TTC549 (cell line): ENCODE data around the gene CDC20.
"Not testable (repeated sequence)": the region's sequence is repeated elsewhere in the genome, so short reads cannot be mapped to it uniquely, and the experiment has no call there.

Source experiments
- FAIRE-seq: peaks from 2 replicates; lab custom pipeline; 2012; peaks lifted over from hg19 to GRCh38; lab: Jason Lieb, UNC

Gene CDC20

DNA sequence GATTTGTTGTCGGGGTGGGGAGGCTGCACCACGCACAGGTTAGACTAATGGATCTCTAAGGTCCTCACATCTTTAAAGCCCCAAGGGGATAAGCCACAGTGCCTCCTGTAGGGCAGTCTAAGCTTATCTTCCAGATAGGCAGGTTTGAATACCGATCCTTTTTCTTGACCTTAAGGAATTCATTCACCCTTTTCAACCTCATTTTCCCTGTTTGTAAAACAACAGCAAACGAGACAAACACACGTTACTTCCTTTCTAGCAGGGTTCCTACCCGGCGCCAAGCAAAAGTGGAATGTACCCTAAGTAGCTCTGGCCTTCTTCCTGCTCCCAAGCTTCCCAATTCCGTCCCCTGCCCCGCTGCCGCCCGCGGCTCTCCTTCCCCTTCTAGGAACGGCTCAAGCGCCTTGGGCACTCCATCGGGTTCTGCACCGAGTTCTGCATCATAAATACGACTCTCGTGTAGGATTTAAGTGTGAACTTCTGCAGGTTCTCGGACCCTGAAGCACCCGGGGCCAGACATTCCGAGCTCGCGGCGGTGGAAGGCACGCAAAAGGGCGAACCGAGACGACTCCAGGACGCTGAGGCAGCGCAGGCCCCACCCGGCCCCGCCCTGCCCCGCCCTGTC lies 548 bp upstream of the CDC20 start:
- no peak for FAIRE-seq

GRCh38 chr1:43359696-43360095 lies 915 bp downstream of the CDC20 start:
- FAIRE-seq = no peak

DNA sequence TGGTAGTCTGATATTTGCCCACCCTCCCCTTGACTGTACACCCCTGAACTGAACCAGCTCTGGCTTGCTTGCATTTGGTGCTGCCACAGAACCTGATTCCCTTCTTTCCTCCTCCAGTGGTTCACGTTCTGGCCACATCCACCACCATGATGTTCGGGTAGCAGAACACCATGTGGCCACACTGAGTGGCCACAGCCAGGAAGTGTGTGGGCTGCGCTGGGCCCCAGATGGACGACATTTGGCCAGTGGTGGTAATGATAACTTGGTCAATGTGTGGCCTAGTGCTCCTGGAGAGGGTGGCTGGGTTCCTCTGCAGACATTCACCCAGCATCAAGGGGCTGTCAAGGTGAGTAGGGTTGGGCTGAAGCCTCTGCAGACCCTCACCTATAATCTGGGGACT lies 1.8 kb downstream of the CDC20 start:
- no peak for FAIRE-seq

GRCh38 chr1:43363283-43363934 lies 4.6 kb downstream of the CDC20 start:
- FAIRE-seq = no peak

- no peak for FAIRE-seq
These were observed 5.2 kb downstream of the CDC20 start for GRCh38 chr1:43363935-43364525.

GRCh38 chr1:43365678-43366077 lies 6.9 kb downstream of the CDC20 start:
- no peak for FAIRE-seq

- no peak for FAIRE-seq
These were observed 7.4 kb downstream of the CDC20 start for GRCh38 chr1:43366179-43366578.

GRCh38 chr1:43366601-43367025 lies 7.8 kb downstream of the CDC20 start:
- FAIRE-seq = no peak

- no peak for FAIRE-seq
These were observed 8.5 kb downstream of the CDC20 start for GRCh38 chr1:43367026-43367903.

DNA sequence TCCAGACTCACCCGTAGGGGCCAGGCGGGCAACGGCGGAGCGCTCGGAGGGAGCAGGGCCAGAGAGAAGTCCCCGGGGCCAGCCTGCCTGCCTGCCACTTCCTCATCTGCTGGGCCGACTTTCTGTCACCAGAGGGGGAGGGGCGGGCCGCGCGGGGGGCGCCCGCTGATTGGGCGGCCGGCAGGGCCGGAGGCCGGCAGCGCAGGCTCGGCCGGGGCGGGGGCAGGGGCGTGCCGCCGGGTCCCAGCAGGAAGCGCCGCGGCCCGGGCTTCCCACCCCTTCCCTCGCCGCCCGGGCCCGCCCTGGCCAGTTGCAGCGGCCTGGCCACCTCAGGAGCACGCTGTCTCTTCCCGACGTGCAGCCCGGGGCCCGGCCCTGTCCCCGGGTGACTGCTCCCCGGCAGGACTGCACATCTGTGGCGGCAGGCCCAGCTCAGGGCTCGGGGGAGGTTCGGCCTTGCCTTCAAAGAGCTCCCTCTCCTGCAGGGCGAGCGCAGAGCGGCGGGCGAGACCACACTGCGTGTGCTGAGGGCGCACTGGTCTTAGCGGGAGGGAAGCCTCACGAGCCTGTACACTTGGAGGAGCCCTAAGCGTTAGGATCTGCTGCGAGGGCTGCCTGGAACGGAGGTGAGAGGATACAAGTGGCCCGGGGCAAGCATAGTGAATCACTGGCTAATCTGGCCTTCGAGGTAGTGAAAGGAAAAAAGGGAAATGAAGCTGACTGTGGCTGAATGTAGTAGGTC lies 9.3 kb downstream of the CDC20 start, which contains the start of gene ELOVL1:
Gene ELOVL1, minus strand, starts transcription at position 108 of the 742 bp plus-strand sequence. CDS start 2,402 bp downstream, outside the sequence.
- no peak for FAIRE-seq

DNA sequence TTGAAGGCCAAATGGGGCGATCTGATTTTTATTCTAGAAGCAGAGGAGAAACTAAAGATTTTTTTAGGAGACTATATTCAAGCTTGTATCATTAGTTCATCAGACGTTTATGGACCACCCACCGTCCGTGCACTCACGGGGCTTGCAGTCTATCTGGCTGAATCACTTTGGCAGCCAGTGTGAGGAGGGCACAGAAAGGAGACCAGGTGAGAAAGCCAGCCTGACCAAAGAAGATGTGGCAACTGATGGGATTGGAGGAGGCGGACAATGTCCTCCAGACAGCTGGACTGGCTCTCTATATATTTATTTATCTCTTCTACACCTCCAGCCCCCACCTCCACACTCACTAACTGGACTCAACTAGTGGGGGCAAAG lies 9.9 kb downstream of the CDC20 start:
- no peak for FAIRE-seq

- FAIRE-seq = not testable (repeated sequence)
These were observed 11.0 kb downstream of the CDC20 start for GRCh38 chr1:43369779-43370178.

GRCh38 chr1:43370564-43370963 lies 11.8 kb downstream of the CDC20 start:
- FAIRE-seq = no peak

DNA sequence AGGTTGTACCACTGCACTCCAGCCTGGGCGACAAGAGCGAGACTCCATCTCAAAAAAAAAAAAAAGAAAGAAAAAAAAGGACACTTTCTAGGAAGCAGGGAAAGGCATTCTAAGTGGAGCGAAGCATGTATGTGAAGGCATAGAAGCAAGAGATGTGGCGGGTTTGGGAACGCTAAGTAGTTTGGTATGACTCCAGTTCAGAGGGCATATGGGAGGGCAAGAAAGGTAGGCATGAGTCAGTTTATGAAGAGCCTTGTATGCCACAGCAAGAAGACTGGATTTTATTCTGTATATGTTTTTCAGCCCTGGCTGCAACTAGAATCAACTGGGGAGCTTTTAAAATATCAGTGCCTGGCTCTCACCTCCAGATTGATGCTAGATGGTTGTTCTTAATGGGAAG lies 13.4 kb downstream of the CDC20 start:
- FAIRE-seq = no peak

- no peak for FAIRE-seq
These were observed 14.5 kb downstream of the CDC20 start for GRCh38 chr1:43373066-43373940.

GRCh38 chr1:43376723-43377235 lies 18.0 kb downstream of the CDC20 start:
- no peak for FAIRE-seq

DNA sequence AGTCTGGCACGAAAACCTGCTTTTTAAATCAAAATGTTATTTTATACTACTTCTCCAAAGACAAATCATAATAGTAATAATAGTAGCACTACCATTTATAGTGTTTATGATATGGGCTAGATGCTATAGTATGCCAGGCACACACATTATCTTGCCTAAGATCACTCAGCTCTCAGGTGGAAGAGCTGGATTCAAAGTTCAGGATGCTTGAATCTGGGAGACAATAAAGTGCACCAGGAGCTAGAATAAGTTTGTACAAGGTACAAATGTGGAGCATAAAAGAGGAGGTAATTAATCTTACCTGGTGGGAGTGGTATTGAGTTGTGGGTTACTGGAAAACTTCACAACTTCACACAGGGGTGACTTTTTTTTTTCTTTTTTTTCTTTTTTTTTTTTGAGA lies 19.1 kb downstream of the CDC20 start:
- FAIRE-seq = no peak

- no peak for FAIRE-seq
These were observed 20.7 kb downstream of the CDC20 start for GRCh38 chr1:43379476-43379875.

- FAIRE-seq = no peak
These were observed 22.8 kb downstream of the CDC20 start for GRCh38 chr1:43381612-43382011.

DNA sequence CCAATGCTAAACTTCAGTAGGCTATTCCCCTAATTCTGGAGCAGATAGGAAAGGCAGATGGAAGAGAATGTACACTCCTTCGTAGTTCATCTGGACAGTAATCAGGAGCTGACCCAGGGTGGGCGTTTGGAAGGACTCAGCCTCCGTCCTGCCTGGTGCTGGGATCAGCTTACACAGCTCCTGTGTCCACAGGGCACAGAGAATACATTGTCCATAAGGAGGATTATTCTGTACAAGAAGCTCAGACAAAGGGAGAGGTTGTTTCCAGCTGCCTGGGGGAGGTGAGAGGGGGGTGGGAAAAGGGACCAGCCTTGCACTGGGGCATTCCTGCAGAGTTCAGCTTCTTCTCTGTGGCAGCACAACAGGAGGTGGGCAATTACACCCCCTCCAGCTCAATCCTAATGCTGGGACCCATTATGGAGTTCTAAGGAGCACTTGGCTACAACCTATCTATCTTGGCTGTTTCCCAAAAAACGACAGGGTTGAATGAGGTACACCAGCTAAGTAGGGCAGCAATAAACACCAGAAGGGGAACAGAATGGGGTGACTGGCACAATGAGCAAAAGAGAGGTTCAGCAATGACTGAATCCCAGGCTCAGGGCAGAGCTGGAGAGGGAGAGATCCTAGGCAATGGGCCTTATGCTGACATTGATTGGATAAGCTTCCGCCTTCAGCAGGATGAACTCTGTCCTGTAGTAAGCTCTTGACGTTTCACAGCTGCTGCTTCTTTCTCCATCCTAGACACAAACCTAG lies 23.4 kb downstream of the CDC20 start:
- FAIRE-seq = no peak
